Measurements from ENCODE around the gene NRP2.

Gene NRP2

GRCh38 chr2:205815673-205816072 is 133.4 kb downstream of the NRP2 start:
- no peak for DNase-seq

- no peak for DNase-seq
These were observed 134.0 kb downstream of the NRP2 start for GRCh38 chr2:205816268-205816667.

GRCh38 chr2:205822579-205822978 is 140.3 kb downstream of the NRP2 start:
- no peak for DNase-seq

DNA sequence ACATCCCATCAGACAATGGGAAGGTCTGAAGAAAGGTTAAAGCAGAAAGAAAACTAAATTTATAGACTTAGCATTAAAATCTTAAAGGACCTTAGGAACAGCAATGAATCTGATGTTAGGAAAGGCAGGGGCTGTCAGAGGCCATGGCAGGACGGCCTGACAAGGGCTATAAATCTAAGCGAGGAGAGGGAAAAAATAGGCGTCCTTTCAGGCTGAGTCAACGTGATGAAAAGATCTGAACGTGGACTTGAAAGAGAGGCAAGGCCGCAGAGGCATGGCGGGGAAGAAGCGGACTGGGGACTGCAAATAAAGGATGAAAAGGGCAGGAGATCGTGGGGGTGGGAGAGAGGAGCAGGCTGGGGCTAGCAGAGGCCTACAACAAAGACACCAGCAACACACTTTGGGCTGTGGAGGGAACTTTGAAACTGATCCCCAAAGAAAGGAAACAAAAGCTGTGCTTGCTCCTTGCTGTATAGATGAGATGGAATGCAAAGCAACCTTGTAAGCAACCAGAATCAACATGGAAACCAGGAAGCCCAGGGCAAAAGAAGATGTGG is 145.6 kb downstream of the NRP2 start:
- DNase-seq, result no peak

DNA sequence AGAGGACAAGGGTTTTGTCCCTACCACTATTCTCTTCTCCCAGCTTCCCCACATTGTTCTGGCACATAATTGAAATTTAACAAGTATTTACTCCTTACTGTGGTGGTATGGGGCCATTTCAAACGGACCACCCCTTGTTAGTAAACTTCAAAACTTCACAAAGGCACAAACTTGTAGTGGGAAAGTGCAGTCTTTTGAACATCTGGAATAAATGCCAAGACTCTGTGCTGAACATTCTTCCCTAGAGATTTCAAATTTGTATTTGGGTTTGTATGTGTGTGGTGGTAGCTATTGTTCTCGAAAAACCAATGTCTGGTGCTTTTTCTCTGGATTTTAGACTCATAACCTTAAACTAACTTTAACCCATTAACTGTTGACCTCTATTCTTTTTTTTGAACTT is 151.6 kb downstream of the NRP2 start:
- no peak for DNase-seq

- no peak for DNase-seq
These were observed 152.5 kb downstream of the NRP2 start for GRCh38 chr2:205834796-205835195.

DNA sequence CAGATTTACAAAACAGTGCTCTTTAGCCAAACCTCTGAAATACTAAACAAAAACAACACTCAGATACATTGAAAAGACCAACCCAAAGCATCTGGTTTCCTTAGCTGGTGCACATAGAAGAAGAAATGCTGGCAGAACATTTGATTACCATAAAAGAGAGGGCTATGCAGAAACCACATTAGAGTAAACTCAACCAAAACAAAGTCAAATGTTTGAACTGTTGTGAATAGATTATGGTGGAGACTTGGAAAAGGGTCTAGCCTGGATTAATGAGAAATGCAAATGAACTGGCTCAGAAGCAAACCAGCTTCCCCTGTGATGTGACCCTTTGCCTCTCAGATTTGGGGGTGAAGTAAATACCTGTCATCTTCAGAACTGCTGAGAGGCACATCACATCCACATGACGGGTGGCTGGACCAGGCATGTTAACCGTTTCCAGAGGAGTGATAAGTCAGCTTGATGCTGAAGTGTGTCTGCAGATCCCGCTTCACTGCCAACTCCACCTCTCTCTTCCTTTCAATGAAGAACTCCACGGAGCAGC is 153.0 kb downstream of the NRP2 start:
- no peak for DNase-seq

GRCh38 chr2:205835923-205836322 is 153.6 kb downstream of the NRP2 start:
- no peak for DNase-seq

DNA sequence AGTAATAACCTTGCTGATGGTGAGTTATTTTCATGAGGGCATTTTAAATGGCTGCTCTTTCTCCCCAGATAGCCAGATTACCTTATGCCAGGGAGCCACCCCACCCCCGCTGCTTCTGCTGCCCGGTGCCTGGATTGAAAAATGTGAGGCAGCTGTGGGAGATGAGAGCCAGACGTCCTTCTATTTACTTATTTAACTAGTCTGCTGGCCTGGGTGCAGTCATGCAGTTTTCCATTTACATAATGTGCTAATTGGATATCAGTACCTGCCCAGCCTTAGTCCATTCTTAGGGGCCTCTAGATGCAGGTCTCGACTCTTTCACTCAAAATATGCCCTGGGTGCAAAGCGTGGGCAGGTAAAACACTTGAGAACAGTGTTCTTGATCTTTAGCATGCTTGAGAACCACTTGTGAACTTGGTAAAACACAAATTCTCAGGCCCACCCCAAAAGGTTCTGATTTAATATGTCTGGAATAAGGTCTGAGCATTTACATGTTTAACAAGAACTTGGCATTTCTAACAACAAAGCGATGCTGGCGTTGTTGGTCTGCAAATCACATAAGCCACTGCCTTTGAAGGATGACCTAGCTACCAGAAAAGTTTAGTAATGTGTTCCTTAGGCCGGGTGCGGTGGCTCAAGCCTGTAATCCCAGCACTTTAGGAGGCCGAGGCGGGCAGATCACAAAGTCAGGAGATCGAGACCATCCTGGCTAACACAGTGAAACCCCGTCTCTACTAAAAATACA is 154.3 kb downstream of the NRP2 start:
- no peak for DNase-seq

DNA sequence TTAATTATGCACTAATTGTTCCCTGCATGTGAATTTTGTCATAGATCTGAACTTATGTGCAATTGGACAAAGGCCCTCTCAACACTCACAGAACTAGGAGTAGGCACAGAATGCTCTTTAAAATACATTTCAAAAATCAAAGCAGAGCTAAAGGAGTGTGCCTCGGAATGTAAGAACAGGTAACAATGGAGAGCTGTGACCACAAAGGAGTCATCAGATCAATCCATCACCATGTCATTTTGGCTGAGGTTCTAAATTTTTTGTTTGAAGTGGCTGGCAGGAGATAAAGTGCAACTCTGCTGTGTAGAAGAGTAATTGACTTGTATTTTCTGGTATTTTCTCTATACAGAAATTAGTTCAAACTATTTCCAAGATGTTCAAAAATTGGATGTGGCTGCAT is 155.4 kb downstream of the NRP2 start:
- DNase-seq, result no peak

DNA sequence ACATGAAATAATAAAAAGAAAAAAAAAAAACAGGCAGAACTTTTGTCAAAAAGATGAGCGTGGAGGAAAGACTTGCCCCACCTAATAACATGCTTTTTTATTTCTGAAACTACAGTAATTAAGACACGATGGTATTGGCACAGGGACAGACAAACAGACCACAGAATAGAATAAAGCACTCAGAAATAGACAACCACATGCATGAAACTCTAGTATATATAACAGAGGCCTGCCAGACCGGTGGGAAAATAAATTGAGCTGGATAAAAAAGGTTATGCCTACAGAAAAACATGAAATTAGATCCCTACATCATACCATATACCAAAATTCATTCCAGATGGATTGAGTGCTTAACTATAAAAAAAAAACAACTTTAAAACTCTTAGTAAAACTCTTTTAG is 163.1 kb downstream of the NRP2 start:
- no peak for DNase-seq
